Gastroesophageal sphincter (tissue), 4 donors: ENCODE data around the gene SYT8. TPM values are rescaled to one million over a fixed set of nuclear protein-coding genes. Genes with fewer than 3 reads are reported as not detected.

Experiments used
- small RNA-seq, 4 donors: library from RNA; depleted of rRNA; stranded (forward); fragments of <200 nt; gene quantifications; one replicate each; pipeline ENCODE3, GENCODE V24; 2016
- total RNA-seq, 4 donors: library from RNA; depleted of rRNA; stranded (reverse); fragments of >200 nt; gene quantifications; one replicate each; pipeline ENCODE4 v1.1.0, GENCODE V29; 2016

SYT8 gene
- total RNA-seq, 4 donors from 2014 or later = 2.2 TPM; not detected in 3

Small RNA genes within 50 kb of the gene (small RNA-seq; reads per million reads assigned to genes)
- gene AC051649.1 (0 reads per million in 4 donors), gene MIR4298 (0 reads per million in 4 donors)

Other genes with a start within 250 kb of the SYT8 start
- gene KRTAP5-1, start 249.7 kb upstream of the SYT8 start, total RNA-seq = not detected
- gene KRTAP5-2, start 236.7 kb upstream of the SYT8 start, total RNA-seq = not detected
- not detected for gene KRTAP5-3, start 226.5 kb upstream of the SYT8 start, total RNA-seq
- gene KRTAP5-4, start 212.9 kb upstream of the SYT8 start, total RNA-seq = not detected
- not detected for gene KRTAP5-5, start 205.2 kb upstream of the SYT8 start, total RNA-seq
- gene KRTAP5-6, start 137.8 kb upstream of the SYT8 start, total RNA-seq = not detected
- under 1 TPM in 3 of 4 donors, not detected in 1; 0.13 to 0.85 (median 0.31) TPM for gene IFITM10, start 84.4 kb upstream of the SYT8 start, total RNA-seq
- 100 to 1,000 TPM; 182 to 290 (median 238) TPM for gene CTSD, start 71.1 kb upstream of the SYT8 start, total RNA-seq
- gene TNNI2, start 4.0 kb downstream of the SYT8 start, total RNA-seq = 1 to 10 TPM in 1 of 4 donors, not detected in 3; 1.0 TPM
- 100 to 1,000 TPM in 1 of 4 donors, 10 to 100 TPM in 3; 13.4 to 133 (median 47.7) TPM for gene LSP1, start 18.1 kb downstream of the SYT8 start, total RNA-seq
- not detected for gene PRR33, start 56.9 kb downstream of the SYT8 start, total RNA-seq
- 1 to 10 TPM; 1.7 to 4.3 (median 2.5) TPM for gene TNNT3, start 84.7 kb downstream of the SYT8 start, total RNA-seq
- gene MRPL23, start 112.3 kb downstream of the SYT8 start, total RNA-seq = 100 to 1,000 TPM in 2 of 4 donors, 10 to 100 TPM in 2; 87.0 to 132 (median 106) TPM
- gene H19, start 162.9 kb downstream of the SYT8 start, total RNA-seq = 100 to 1,000 TPM in 3 of 4 donors, 10 to 100 TPM in 1; 77.5 to 429 (median 399) TPM